Psoas muscle (tissue), 8 donors: ENCODE results near the gene PCDH9. TPM values are rescaled to one million over a fixed set of nuclear protein-coding genes. Genes with fewer than 3 reads are reported as not detected.

Experiments used
- ATAC-seq, 4 donors: fragments of 200-7000 bp; cut with Tn5 transposase; one replicate each; pipeline ENCODE4 v1.9.1; 2020; ENCODE audit warnings: moderate library complexity in 3 of 4, mild to moderate bottlenecking in 2 of 4
- DNase-seq, 2 donors: peaks; one replicate each; pipeline ENCODE4 v3.0.0-alpha.2; 2020
- H3K27ac ChIP-seq: fragments of 200-600 bp; one replicate; pipeline ENCODE4 v1.8.0; 2022
- H3K27me3 ChIP-seq, 3 donors: fragments of 200-600 bp in 1 of 3; one replicate each; pipeline versions ENCODE4 v1.6.1 to v1.8.0; 2013 to 2022; ENCODE audit warnings: low read length in 2 of 3, mild to moderate bottlenecking in 2 of 3, moderate library complexity in 1 of 3; ENCODE audit not compliant: insufficient read depth in 3 of 3
- H3K36me3 ChIP-seq, 2 donors: fragments of 200-600 bp in 1 of 2; one replicate each; pipeline versions ENCODE4 v1.6.1 to v1.8.0; 2013 to 2022; ENCODE audit warnings: low read depth in 1 of 2, mild to moderate bottlenecking in 1 of 2, moderate library complexity in 1 of 2; ENCODE audit not compliant: insufficient read depth in 1 of 2
- H3K4me1 ChIP-seq: fragments of 200-600 bp; one replicate; pipeline ENCODE4 v1.8.0; 2022
- H3K4me3 ChIP-seq: fragments of 200-600 bp; one replicate; pipeline ENCODE4 v1.8.0; 2022; ENCODE audit warnings: mild to moderate bottlenecking
- H3K9me3 ChIP-seq: fragments of 200-600 bp; one replicate; pipeline ENCODE4 v1.8.0; 2022
- WGBS, 3 donors: extraction: QIAGEN DNeasy Blood & Tissue Kit; methylation state at CpG; one replicate each; pipeline versions ENCODE4 v1.1.6 to v1.1.7; 2013; 5-methylcytosine and 5-hydroxymethylcytosine counted together
- intact Hi-C, 2 donors: fragments of 100-400 bp; cut with DNase I; formaldehyde crosslinking; loops; one replicate each; pipeline versions ENCODE4 v1.11.0 to v1.14.2; 2022
- polyA plus RNA-seq, 3 donors: library from polyadenylated mRNA; stranded (reverse); fragments of 200-250 nt; gene quantifications; one replicate each; pipeline ENCODE4 v1.2.3, GENCODE V29; 2013
- total RNA-seq, 4 donors: library from RNA; stranded (reverse); fragmentation: NEBNext Ultra II Directional in 2 of 4; extraction: Animal tissue kit (Norgen Biotek cat#: 25700) in 2 of 4; gene quantifications; one replicate each; pipeline versions ENCODE4 v1.2.1 to v1.2.4, GENCODE V29; 2021 to 2023
- TF ChIP-seq, protein P1 (sequence below): fragments of 200-600 bp; IDR thresholded peaks from one replicate; pipeline ENCODE4 v1.8.0; 2022; ENCODE audit warnings: antibody characterized with exemption
- donor health status: healthy with polysubstance abuse.
- donor health status: DM: no; HTN: no; CAD: no; lungs with moderate emphysema.
- donor health status: Bipolar disorder and iron deficiency.
- donor health status: healthy.
- donor health status: DM: yes; HTN: yes; CAD: no.
- donor health status: DM: no; HTN: no; CAD: no.
- donor health status: DM: no; HTN: no; CAD: no.
- donor health status: DM: yes; HTN: yes; CAD: no.

Gene PCDH9
- total and polyA plus RNA-seq, 7 donors: 0.27 to 4.9 (median 2.1) TPM

DNA sequence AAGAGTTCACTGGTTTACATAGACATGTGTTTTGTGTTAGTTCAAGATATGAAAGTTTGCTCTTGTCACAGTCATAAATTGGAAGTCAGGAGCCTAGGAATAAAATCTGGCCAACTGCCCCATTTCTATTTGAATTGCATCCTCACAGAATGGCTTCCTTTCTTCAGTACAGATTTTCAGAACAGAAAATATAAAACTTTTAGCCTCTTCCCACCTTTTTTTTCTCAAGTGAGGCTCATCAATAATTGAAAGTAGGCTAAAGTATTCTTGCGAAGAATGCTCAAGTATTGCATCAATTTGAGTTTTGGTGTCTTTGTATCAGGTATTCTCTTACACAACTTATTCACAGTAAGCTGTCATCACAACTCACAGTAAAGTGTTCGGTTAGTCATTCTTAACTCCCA is 802.7 kb downstream of the PCDH9 start:
- Histone ChIP-seq H3K9me3 (no peaks in the 10 kb centered on the region), H3K36me3 (no peaks in the 10 kb centered on the region), H3K27ac (no peak overlapping the region), H3K4me1 (no peaks in the 10 kb centered on the region), H3K27me3 (no peaks in the 10 kb centered on the region), H3K4me3 (no peak overlapping the region)
- intact Hi-C loops: no loop called here
- no peak for ATAC-seq
- no peak for DNase-seq
- 76 to 79% (median 77%) methylated on average over 2 of the region's 2 CpGs for WGBS, 3 donors
- TF ChIP-seq, protein P1, sequence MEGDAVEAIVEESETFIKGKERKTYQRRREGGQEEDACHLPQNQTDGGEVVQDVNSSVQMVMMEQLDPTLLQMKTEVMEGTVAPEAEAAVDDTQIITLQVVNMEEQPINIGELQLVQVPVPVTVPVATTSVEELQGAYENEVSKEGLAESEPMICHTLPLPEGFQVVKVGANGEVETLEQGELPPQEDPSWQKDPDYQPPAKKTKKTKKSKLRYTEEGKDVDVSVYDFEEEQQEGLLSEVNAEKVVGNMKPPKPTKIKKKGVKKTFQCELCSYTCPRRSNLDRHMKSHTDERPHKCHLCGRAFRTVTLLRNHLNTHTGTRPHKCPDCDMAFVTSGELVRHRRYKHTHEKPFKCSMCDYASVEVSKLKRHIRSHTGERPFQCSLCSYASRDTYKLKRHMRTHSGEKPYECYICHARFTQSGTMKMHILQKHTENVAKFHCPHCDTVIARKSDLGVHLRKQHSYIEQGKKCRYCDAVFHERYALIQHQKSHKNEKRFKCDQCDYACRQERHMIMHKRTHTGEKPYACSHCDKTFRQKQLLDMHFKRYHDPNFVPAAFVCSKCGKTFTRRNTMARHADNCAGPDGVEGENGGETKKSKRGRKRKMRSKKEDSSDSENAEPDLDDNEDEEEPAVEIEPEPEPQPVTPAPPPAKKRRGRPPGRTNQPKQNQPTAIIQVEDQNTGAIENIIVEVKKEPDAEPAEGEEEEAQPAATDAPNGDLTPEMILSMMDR: no peak

DNA sequence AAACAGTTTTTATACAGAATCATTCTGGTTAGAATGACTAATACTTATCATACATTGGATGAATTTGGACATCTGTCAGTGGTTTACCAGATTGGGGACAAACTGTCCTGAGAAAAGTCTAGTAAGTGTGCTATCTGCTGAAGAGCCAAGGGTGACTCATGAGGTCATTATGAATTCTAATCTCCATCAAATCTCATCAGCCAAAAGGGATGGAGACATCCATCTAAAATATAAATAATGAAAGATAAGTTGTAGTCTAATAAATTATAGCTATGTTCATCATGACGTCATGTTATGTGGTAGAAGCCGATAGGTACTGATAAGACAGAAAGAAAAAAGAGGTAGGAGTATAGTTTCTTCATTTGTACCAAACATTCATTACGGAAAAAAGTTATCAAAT is 804.4 kb downstream of the PCDH9 start:
- H3K27me3 ChIP-seq: no peaks in the 10 kb centered on the region
- H3K4me3 ChIP-seq: no peak overlapping the region
- no peak for DNase-seq
- intact Hi-C loops: no loop called here
- ATAC-seq: no peak
- H3K27ac ChIP-seq: no peak overlapping the region
- 62 to 64% (median 63%) methylated on average over 3 of the region's 3 CpGs for WGBS, 3 donors
- no peaks in the 10 kb centered on the region for H3K9me3 ChIP-seq
- no peaks in the 10 kb centered on the region for H3K36me3 ChIP-seq
- TF ChIP-seq, protein P1: no peak
- no peaks in the 10 kb centered on the region for H3K4me1 ChIP-seq

DNA sequence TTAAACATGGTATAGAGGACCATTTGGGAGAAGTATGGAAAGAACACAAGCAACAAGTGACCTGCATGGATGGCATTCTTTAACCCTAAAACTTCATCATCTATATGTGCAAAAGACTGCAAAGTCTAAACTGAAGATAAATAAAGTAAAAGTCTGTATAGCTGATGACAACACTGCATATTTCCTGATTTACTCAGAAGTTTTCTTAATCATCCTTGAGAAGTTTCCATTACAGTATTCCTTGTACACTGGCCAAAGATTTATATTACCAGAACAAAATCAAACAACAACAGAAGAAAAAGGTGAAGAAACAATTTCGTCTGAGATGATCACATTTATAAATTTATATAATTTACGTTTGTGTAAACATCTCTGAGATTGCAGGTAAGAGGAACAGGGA is 805.7 kb downstream of the PCDH9 start:
- 74 to 76% (median 75%) methylated on average over 2 of the region's 2 CpGs for WGBS, 3 donors
- ATAC-seq (no peak), DNase-seq (no peak)
- Histone ChIP-seq H3K9me3 (no peaks in the 10 kb centered on the region), H3K36me3 (no peaks in the 10 kb centered on the region), H3K4me3 (no peak overlapping the region), H3K4me1 (no peaks in the 10 kb centered on the region), H3K27ac (no peak overlapping the region), H3K27me3 (no peaks in the 10 kb centered on the region)
- intact Hi-C loops: no loop called here
- TF ChIP-seq, protein P1: no peak

DNA sequence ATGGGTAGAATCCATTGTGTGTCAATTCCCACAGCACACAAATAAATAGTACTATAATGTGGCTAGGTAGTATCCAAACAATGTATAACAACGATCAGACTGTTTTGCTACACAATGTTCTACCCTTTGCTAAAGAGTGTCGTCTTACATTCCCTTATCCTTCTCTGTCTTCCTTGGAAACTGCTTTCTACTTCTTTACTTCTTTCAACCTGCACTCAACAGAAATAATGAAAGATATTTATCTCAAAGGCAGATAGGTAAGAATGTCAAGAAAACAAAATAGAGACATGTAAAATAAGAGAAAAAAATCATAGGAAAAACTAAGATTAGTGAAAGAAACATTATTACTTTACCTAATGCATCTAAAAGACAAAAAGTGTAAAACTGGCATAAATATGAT is 814.7 kb downstream of the PCDH9 start:
- H3K4me1 ChIP-seq: no peaks in the 10 kb centered on the region
- WGBS, 3 donors: 29 to 34% (median 34%) methylated on average over 2 of the region's 2 CpGs
- DNase-seq (no peak), ATAC-seq (no peak)
- intact Hi-C loops: no loop called here
- no peak overlapping the region for H3K27ac ChIP-seq
- TF ChIP-seq, protein P1: no peak
- H3K27me3 ChIP-seq: no peaks in the 10 kb centered on the region
- H3K9me3 ChIP-seq: no peaks in the 10 kb centered on the region
- no peaks in the 10 kb centered on the region for H3K36me3 ChIP-seq
- no peak overlapping the region for H3K4me3 ChIP-seq

DNA sequence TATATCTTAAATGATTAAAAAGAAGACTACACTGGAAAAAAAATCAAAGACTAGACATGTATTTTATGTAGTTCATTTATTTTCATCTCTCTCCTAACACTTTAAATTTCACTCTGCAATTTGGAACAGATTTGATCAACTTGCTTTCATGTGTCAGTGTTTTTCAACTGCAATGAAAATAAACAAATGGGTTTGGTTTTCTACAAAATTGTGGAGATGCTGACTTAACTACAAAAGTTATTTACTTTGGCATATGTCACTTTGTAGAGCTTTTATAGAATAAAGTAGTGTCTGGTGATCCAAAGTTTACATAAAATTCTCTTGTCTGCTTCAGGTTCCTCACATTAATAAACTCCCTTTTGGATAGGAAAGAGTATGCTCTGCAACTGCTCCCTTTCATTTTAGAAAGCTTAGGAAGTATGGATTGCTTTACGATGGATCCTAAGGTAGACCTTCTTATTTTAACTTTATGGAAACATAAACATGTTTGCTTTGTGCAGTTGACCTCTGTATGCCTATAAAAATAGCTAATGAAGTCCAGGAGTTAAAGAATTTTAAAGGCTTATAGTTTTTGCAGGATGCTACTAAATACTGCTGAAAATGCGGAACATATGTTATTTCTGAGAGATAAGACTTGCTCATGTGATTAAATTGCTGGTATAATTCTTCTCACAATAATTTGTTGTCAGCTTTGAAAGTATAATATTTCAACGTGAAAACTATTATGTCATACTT is 815.9 kb downstream of the PCDH9 start:
- Histone ChIP-seq H3K36me3 (no peaks in the 10 kb centered on the region), H3K4me1 (no peaks in the 10 kb centered on the region), H3K27me3 (no peaks in the 10 kb centered on the region), H3K27ac (no peak overlapping the region), H3K9me3 (no peaks in the 10 kb centered on the region), H3K4me3 (no peak overlapping the region)
- WGBS, 3 donors: 56 to 62% (median 56%) methylated on average over 3 of the region's 3 CpGs
- intact Hi-C loops: no loop called here
- TF ChIP-seq, protein P1: no peak
- no peak for ATAC-seq
- no peak for DNase-seq
